ENCODE measurements around the gene MYL1. TPM values are rescaled to one million over a fixed set of nuclear protein-coding genes. Genes with fewer than 3 reads are reported as not detected.

Gene MYL1
- not detected for total RNA-seq

DNA sequence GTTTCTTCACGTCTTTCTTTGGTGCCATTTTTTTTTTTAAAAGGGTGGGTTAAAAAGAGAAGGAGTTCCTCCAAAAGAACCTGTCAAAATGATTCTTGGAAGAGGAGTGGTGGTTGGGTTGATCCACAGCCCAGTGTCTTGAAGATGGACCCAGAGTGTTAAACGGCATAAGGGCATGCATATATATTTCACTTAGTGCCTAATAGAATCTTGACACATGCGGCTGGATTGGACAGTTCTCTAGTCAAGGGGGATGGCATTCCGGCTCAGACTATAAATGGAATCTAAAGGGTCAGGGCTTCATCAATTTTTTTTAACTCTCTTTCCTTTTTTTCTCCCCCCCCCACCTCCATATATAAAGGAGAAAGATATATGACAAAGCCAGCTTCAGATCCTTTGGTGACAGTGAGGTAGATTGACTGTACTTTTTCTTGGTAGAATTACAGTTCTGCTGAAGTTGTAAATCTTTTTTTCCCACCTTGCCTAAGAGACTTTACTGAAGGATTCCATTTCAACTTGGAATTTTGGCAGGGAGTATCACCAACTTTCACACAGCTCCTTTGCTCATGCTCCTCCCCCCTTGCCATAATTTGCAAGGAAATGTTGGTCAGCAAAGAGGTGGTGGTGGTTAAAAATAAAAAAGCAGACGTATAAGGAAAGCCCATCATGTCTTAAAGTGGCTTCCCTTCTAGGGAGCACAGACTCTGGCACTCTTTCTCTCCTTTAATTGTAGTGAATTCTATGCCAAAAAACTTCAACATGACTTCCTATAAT lies at the start of gene MYL1:
MYL1 (minus strand) TSS at position 160 of the 774 bp plus-strand sequence; CDS start at position 28, 132 bp downstream.
- DNase-seq (no peak), ATAC-seq (no peak)
- ChIA-PET POLR2A (no interaction called here), CTCF (no interaction called here)
- intact Hi-C loops (cut with micrococcal nuclease), result no loop called here
- no peaks in the 10 kb centered on the region for H3K9me3 Mint-ChIP-seq
- no peak for TF ChIP-seq CTCF (IDR thresholded peaks at IDR 0.05)
- H3K4me3 Mint-ChIP-seq, result no peak within 1 kb of the TSS
- H3K36me3 Mint-ChIP-seq (ENCODE audit: low read depth), result no peaks in the 10 kb centered on the region
- H3K27me3 Mint-ChIP-seq, result no peaks in the 10 kb centered on the region
- no peak within 1 kb of the TSS for H3K27ac Mint-ChIP-seq
- H3K4me1 Mint-ChIP-seq (ENCODE audit: low read depth), result no peaks in the 10 kb centered on the region

DNA sequence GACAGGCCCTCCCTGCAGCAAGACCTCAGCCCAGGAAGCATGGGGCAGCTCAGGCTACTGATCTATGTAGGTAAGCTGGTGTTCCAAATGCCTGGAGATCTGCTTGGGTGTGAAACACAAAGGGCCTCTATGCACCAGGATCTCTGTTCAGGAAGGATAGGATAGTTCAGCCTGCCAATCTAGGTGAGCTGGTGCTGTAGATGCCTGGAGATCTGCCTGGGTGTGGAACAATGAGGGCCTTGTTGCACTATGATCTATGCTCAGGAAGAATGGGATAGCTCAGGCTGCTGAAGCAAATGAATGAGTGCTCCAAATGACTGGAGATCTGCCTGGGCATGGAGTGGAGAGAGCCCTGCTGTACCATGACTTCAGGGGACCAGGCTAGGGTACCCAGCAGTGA lies 48.9 kb upstream of the MYL1 start:
- no peak for TF ChIP-seq CTCF (IDR thresholded peaks at IDR 0.05)
- Mint-ChIP-seq H3K9me3 (no peaks in the 10 kb centered on the region), H3K4me1 (ENCODE audit: low read depth) (no peaks in the 10 kb centered on the region), H3K27me3 (no peaks in the 10 kb centered on the region), H3K36me3 (ENCODE audit: low read depth) (no peaks in the 10 kb centered on the region), H3K27ac (no peak overlapping the region), H3K4me3 (no peak overlapping the region)
- ATAC-seq, result no peak
- intact Hi-C loops (cut with micrococcal nuclease), result no loop called here
- no peak for DNase-seq
- CTCF ChIA-PET, result no interaction called here
- POLR2A ChIA-PET, result no interaction called here

DNA sequence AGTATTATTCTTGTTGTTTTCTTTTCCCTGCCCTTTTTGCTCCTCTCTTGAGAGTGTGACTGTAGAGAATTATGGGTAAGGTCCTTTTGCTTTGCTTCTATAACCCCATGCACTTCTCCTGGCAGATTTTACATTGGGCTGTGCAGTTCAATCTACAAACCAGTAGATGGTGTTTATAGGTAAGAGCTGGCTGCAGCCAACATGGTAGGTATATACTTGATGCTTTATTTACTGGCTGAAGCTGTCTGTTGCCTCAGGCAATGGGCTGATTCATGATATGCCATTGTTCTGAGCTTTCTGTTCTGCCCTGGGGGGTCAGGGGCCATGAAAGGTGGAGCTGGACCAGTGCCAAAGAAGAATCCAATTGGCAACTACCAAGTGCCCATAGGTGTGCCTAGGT lies 48.3 kb upstream of the MYL1 start:
- Mint-ChIP-seq H3K36me3 (ENCODE audit: low read depth) (no peaks in the 10 kb centered on the region), H3K4me3 (no peak overlapping the region), H3K27me3 (no peaks in the 10 kb centered on the region), H3K27ac (no peak overlapping the region), H3K9me3 (no peaks in the 10 kb centered on the region), H3K4me1 (ENCODE audit: low read depth) (no peaks in the 10 kb centered on the region)
- ChIA-PET CTCF (no interaction called here), POLR2A (no interaction called here)
- no peak for ATAC-seq
- no peak for DNase-seq
- TF ChIP-seq CTCF (IDR thresholded peaks at IDR 0.05), result no peak
- intact Hi-C loops (cut with micrococcal nuclease), result no loop called here

- ATAC-seq (no peak), DNase-seq (no peak)
- Mint-ChIP-seq H3K27me3 (no peaks in the 10 kb centered on the region), H3K9me3 (peaks cover 2% of the 10 kb centered on the region), H3K4me3 (no peak overlapping the region), H3K36me3 (ENCODE audit: low read depth) (no peaks in the 10 kb centered on the region), H3K27ac (no peak overlapping the region), H3K4me1 (ENCODE audit: low read depth) (no peaks in the 10 kb centered on the region)
- no peak for TF ChIP-seq CTCF (IDR thresholded peaks at IDR 0.05)
- CTCF ChIA-PET, result no interaction called here
- intact Hi-C loops (cut with micrococcal nuclease), result no loop called here
- POLR2A ChIA-PET, result no interaction called here
Observed at GRCh38 chr2:210360412-210360811, 45.4 kb upstream of the MYL1 start.

- POLR2A ChIA-PET, result interaction anchor here (0.6 kb wide), 1 partner anchor 13 kb away, joined by 4 read pairs; no protein-coding TSS in a partner anchor
- no peak for ATAC-seq
- Mint-ChIP-seq H3K27me3 (no peaks in the 10 kb centered on the region), H3K9me3 (peaks cover 4% of the 10 kb centered on the region), H3K27ac (no peak overlapping the region), H3K4me3 (no peak overlapping the region), H3K36me3 (ENCODE audit: low read depth) (no peaks in the 10 kb centered on the region), H3K4me1 (ENCODE audit: low read depth) (no peaks in the 10 kb centered on the region)
- intact Hi-C loops (cut with micrococcal nuclease), result no loop called here
- CTCF ChIA-PET, result no interaction called here
- TF ChIP-seq CTCF (IDR thresholded peaks at IDR 0.05), result no peak
- DNase-seq, result no peak
Observed at GRCh38 chr2:210356944-210357343, 42.0 kb upstream of the MYL1 start.
